ENCODE measurements around the gene TEP1.
"Not testable (repeated sequence)": the region's sequence is repeated elsewhere in the genome, so short reads cannot be mapped to it uniquely, and the experiment has no call there.

The TEP1 gene

GRCh38 chr14:20412876-20413743 is at the start of gene TEP1:
Gene TEP1, minus strand, starts transcription at chr14:20413501. Its CDS starts 5,062 bp downstream, at chr14:20408439.
- peak; percentile 70 for DNase-seq

- DNase-seq = peak; percentile 96
Measured at GRCh38 chr14:20461225-20462141, 48.2 kb upstream of the TEP1 start, which contains the start of gene PIP4P1. Gene PIP4P1, minus strand, starts transcription at chr14:20461434. Its CDS starts 109 bp downstream, at chr14:20461325.

GRCh38 chr14:20460458-20461224 is 47.3 kb upstream of the TEP1 start:
- DNase-seq = peak; percentile 48

GRCh38 chr14:20458031-20458789 is 44.9 kb upstream of the TEP1 start:
- no peak for DNase-seq

GRCh38 chr14:20456971-20457370 is 43.7 kb upstream of the TEP1 start:
- no peak for DNase-seq

- DNase-seq = no peak
Measured at GRCh38 chr14:20455355-20456300, 42.3 kb upstream of the TEP1 start.

GRCh38 chr14:20454516-20455354 is 41.4 kb upstream of the TEP1 start, which contains the start of the genes APEX1 and OSGEP:
Gene APEX1, plus strand, starts transcription at chr14:20455226. Its CDS starts 420 bp downstream, at chr14:20455646.
Gene OSGEP, minus strand, starts transcription at chr14:20454812. Its CDS starts 129 bp downstream, at chr14:20454683.
- peak; percentile 94 for DNase-seq

- DNase-seq = not testable (repeated sequence)
Measured at GRCh38 chr14:20452831-20453230, 39.5 kb upstream of the TEP1 start.

GRCh38 chr14:20446889-20447288 is 33.6 kb upstream of the TEP1 start:
- no peak for DNase-seq

- not testable (repeated sequence) for DNase-seq
Measured at GRCh38 chr14:20443650-20444049, 30.3 kb upstream of the TEP1 start.

GRCh38 chr14:20441461-20441860 is 28.2 kb upstream of the TEP1 start:
- DNase-seq = no peak

GRCh38 chr14:20440882-20441281 is 27.6 kb upstream of the TEP1 start:
- no peak for DNase-seq

- no peak for DNase-seq
Measured at GRCh38 chr14:20440465-20440864, 27.2 kb upstream of the TEP1 start.

- no peak for DNase-seq
Measured at GRCh38 chr14:20438664-20439063, 25.4 kb upstream of the TEP1 start.

- DNase-seq = no peak
Measured at GRCh38 chr14:20436363-20436755, 23.1 kb upstream of the TEP1 start.

GRCh38 chr14:20435582-20436362 is 22.5 kb upstream of the TEP1 start, which contains the start of gene KLHL33:
Gene KLHL33, minus strand, starts transcription at chr14:20436166. Its CDS starts 355 bp downstream, at chr14:20435811.
- DNase-seq = no peak

GRCh38 chr14:20434701-20435581 is 21.6 kb upstream of the TEP1 start:
- DNase-seq = no peak

All from stimulated activated CD4-positive, alpha-beta T cell treated with anti-CD3 and anti-CD28 coated beads, Interleukin-12 subunit alpha, Interleukin-12 subunit beta, amount 100 ng/mL, for 4 hours (primary cell).